GM18519 (cell line): ENCODE measurements around the gene TMEM151A.
"Not testable (repeated sequence)": the region's sequence is repeated elsewhere in the genome, so short reads cannot be mapped to it uniquely, and the experiment has no call there.

ENCODE experiments used
- ATAC-seq: cut with Tn5 transposase; IDR thresholded peaks from one replicate; pipeline ENCODE4 v1.9.1; 2021; ENCODE audit warnings: mild to moderate bottlenecking, moderate library complexity; ENCODE audit not compliant: unreplicated experiment, low FRiP score

The TMEM151A gene

DNA sequence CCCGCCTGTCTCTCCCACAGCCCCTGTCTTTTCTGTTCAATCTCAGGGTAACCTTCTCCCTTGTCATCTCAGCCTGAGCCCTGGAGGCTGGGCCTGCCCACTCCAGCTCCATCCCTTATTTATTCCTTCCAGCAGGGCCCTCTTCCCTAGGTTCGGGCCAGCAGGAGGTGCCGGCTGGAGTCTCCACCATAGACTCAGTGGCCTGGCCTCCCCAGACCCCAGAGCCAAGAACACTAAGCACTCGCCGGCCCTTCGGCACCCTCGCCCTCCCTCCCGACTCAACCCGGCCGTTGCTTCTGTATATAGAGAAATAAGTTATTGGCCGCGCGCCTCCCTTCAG is 24.7 kb upstream of the TMEM151A start:
- no peak for ATAC-seq

DNA sequence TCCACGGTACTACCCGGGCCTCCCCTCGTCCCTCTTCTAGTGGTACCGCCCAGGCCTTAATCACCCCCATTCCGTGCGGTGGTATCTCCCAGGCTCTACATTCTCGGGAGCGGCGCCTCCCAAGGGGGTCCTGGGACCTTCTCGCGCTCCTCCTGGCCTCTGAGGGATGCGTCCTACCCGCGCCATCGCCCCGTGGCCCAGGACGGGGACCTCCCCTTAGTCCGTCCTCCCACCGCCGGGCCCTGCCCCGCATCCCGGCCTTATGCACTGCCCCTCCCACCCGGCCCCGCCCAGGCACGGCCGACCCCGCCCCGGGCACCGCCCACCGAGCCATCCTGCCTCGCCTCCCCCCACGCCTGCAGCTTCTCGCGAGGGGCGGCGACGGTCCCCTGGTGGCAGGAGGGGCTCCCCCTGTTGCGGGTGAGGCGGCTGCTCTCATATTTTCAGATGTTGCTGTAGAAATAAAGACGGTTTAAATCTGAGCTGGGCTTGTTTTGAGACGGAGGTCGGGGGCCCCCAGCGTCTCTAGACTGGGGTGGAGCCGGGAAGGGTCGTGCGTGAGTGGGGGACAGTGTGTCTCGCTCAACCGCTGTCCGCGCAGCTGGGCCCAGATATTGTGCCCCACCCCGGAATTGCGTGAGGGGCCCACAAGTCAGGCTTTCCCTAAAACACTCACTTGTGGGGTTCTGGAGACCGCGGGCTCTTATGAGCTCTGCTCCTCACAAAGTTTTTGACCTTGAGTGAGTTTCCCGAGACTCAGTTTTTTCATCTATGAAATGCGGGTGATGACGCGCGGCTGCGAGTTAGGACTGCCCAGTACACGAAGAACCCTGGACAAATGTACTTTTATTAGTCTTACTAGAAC is 24.1 kb upstream of the TMEM151A start:
- ATAC-seq = peak; percentile 26

GRCh38 chr11:66268244-66268951 is 23.3 kb upstream of the TMEM151A start, which contains the start of gene RAB1B:
RAB1B (plus strand) TSS chr11:66268639; CDS start chr11:66268680, 41 bp downstream.
- peak; percentile 68 for ATAC-seq

DNA sequence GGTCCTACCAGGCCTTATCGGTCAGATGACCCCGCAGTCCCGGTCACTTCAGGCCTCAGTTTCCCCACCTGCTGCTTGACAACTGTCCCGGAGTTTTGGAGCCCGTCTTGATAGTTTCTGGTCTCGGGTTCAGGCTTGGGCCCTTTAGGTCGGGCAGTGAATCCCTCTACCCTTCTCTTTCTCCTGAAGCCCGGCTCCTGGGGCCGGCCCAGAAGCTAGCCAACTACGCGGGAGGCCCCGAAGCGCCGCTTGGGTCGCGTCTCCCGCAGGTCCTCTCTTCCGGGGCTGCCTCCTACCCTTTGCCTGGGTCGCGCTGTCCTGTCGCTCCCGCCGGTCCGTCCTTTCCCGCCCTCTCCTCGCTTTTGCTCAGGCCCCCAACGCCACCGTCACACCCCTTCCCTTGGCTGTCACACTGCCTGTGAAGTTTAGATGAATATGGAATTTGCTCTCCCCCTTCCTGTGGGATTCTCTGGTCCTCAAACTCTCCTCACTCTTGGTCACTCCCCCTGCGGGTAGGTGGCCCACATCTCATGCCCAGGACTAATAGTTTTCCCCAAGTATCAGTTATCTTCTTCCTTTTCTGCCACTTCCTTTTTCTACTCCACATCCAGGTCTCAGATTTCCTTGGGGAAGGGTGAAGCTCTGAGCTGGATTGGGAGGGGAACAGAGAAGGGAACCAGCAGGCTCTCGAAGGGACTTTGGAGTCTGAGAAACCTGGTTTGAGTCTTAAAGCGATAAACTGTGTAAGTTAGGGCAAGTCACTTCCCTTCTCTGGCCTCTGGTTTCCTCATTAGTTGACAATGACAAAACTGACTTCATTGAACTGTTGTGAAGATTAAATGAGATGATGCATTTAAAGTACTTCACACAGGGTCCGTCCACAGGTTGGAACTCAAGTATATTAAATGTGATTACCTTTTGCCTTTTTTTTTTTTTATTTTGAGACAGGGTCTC is 22.5 kb upstream of the TMEM151A start:
- no peak for ATAC-seq

DNA sequence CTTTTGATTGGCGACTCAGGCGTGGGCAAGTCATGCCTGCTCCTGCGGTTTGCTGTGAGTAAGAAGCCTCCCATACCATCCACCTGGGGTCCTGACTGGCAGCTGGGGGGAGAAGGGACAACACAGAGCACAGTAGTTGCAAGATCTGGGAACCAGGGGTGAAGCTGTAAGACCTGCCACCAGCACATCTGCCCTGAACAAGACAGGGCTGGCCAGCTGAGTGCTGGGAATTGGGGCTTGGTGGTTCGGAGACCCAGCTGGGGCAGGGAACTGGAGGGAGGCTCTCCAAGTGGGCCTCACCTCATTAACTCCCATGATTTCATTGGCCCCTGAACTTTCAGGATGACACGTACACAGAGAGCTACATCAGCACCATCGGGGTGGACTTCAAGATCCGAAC is 19.9 kb upstream of the TMEM151A start:
- ATAC-seq = no peak

DNA sequence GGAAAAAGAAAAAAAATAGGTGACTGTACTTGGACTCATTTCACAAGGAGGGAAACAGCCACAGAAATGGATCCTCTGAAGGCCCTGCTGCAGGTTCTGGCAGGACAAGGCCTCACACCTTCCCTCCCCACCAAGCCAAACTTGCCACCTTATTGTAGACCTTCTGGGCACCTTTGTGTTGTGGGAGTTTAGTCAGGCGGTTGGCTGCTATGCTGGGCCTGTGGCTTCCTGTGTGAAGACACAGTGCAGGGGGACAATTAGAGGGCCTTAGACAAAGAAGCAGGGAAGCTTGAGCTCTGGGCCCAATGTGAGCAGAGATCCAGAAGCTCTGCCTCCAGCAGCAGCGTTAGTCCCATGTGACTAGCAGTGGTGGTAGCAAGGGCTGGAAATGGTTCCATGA is 19.1 kb upstream of the TMEM151A start:
- ATAC-seq = no peak

- no peak for ATAC-seq
Observed at GRCh38 chr11:66274219-66274618, 17.5 kb upstream of the TMEM151A start.

DNA sequence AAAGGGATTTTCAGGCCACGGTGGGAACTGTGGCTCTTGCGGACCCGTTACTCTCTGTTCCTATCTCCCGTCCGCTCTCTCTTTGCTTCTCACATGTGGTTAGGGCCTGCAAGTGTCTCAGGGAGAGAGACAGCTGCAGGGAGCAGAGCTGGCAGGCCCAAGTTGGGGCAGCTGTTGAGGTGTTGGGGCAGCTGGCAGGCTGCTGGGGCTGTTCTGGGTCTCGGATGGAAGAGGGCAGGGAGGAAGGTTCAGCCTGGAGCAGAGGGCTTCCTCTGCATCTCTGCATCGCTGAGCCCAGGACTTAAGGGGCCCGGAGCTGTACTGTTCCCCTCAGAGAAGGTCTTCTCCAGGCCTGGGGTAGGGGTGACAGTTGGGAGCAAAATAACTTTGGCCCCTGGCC is 16.3 kb upstream of the TMEM151A start:
- no peak for ATAC-seq

DNA sequence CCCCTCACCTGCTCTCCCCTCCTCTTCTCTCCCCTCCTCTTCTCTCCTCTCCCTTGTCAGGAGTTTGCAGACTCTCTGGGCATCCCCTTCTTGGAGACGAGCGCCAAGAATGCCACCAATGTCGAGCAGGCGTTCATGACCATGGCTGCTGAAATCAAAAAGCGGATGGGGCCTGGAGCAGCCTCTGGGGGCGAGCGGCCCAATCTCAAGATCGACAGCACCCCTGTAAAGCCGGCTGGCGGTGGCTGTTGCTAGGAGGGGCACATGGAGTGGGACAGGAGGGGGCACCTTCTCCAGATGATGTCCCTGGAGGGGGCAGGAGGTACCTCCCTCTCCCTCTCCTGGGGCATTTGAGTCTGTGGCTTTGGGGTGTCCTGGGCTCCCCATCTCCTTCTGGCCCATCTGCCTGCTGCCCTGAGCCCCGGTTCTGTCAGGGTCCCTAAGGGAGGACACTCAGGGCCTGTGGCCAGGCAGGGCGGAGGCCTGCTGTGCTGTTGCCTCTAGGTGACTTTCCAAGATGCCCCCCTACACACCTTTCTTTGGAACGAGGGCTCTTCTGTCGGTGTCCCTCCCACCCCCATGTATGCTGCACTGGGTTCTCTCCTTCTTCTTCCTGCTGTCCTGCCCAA is 15.6 kb upstream of the TMEM151A start:
- no peak for ATAC-seq

- ATAC-seq = not testable (repeated sequence)
Observed at GRCh38 chr11:66276619-66277018, 15.1 kb upstream of the TMEM151A start.

GRCh38 chr11:66277064-66277463 is 14.6 kb upstream of the TMEM151A start:
- ATAC-seq = not testable (repeated sequence)

- ATAC-seq = no peak
Observed at GRCh38 chr11:66277471-66278362, 14.0 kb upstream of the TMEM151A start, which contains the start of gene CNIH2. CNIH2 (plus strand) TSS chr11:66278175; CDS start chr11:66278457, 282 bp downstream.

GRCh38 chr11:66278363-66279091 is 13.2 kb upstream of the TMEM151A start:
- ATAC-seq = no peak

GRCh38 chr11:66279092-66279734 is 12.5 kb upstream of the TMEM151A start:
- ATAC-seq = no peak

DNA sequence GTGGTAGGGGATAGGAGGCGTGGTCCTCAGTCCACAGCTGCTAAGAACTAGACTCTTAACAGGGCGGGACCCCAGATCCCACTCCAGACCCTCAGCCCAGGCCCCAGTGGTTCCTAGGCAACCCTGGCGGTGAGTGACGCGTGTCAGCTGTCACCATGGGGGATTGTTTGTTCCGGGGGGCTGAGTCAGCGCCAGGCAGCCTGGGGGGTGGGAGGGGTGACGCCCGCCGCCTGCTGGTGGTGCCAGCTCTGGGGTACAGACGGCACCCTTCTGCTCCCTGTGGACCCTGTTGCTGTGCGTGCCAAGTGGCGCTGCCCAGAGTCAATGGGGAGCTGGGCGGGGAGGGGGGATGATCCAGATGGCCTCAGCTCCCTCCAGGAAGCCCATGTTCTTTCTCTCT is 11.3 kb upstream of the TMEM151A start:
- ATAC-seq = no peak

GRCh38 chr11:66281001-66281400 is 10.7 kb upstream of the TMEM151A start:
- ATAC-seq = no peak

- no peak for ATAC-seq
Observed at GRCh38 chr11:66281776-66282467, 9.8 kb upstream of the TMEM151A start.
